GM12875 (cell line): ENCODE measurements around the gene MAGI1.
"Not testable (repeated sequence)": the region's sequence is repeated elsewhere in the genome, so short reads cannot be mapped to it uniquely, and the experiment has no call there.

Source experiments
- H3K4me3 ChIP-seq: one replicate; pipeline ENCODE4 v1.5.1; 2011; ENCODE audit warnings: low read depth, low read length, control low read depth
- TF ChIP-seq, protein P1 (sequence below): IDR thresholded peaks from 2 replicates; pipeline ENCODE4 v1.5.1; 2011; ENCODE audit warnings: low read depth, mild to moderate bottlenecking, control low read depth, inconsistent platforms, low read length, moderate library complexity, borderline replicate concordance; ENCODE audit not compliant: insufficient read depth

The MAGI1 gene

GRCh38 chr3:65897766-65898165 is 141.0 kb downstream of the MAGI1 start:
- H3K4me3 ChIP-seq = no peak overlapping the region

GRCh38 chr3:65896321-65896720 is 142.4 kb downstream of the MAGI1 start:
- no peak overlapping the region for H3K4me3 ChIP-seq
- TF ChIP-seq, protein P1, sequence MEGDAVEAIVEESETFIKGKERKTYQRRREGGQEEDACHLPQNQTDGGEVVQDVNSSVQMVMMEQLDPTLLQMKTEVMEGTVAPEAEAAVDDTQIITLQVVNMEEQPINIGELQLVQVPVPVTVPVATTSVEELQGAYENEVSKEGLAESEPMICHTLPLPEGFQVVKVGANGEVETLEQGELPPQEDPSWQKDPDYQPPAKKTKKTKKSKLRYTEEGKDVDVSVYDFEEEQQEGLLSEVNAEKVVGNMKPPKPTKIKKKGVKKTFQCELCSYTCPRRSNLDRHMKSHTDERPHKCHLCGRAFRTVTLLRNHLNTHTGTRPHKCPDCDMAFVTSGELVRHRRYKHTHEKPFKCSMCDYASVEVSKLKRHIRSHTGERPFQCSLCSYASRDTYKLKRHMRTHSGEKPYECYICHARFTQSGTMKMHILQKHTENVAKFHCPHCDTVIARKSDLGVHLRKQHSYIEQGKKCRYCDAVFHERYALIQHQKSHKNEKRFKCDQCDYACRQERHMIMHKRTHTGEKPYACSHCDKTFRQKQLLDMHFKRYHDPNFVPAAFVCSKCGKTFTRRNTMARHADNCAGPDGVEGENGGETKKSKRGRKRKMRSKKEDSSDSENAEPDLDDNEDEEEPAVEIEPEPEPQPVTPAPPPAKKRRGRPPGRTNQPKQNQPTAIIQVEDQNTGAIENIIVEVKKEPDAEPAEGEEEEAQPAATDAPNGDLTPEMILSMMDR = no peak

More at GRCh38 chr3:65897766-65898165, 141.0 kb downstream of the MAGI1 start:
- TF ChIP-seq, protein P1 = no peak

GRCh38 chr3:65894679-65895453 is 143.9 kb downstream of the MAGI1 start:
- no peak overlapping the region for H3K4me3 ChIP-seq
- TF ChIP-seq, protein P1 = no peak

GRCh38 chr3:65894126-65894525 is 144.6 kb downstream of the MAGI1 start:
- no peak overlapping the region for H3K4me3 ChIP-seq
- TF ChIP-seq, protein P1 = no peak

GRCh38 chr3:65893631-65894030 is 145.1 kb downstream of the MAGI1 start:
- TF ChIP-seq, protein P1 = no peak
- H3K4me3 ChIP-seq = no peak overlapping the region

- not testable (repeated sequence) for H3K4me3 ChIP-seq
Measured at GRCh38 chr3:65891477-65891876, 147.2 kb downstream of the MAGI1 start.

- TF ChIP-seq, protein P1 = no peak
- no peak overlapping the region for H3K4me3 ChIP-seq
Measured at GRCh38 chr3:65890328-65890727, 148.4 kb downstream of the MAGI1 start.
